SJCRH30 (cell line): Measurements from ENCODE around the gene CCDC74A. TPM values are rescaled to one million over a fixed set of nuclear protein-coding genes. Genes with fewer than 3 reads are reported as not detected.
"Not testable (repeated sequence)": the region's sequence is repeated elsewhere in the genome, so short reads cannot be mapped to it uniquely, and the experiment has no call there.

ENCODE experiments used
- DNase-seq, 2 experiments: peaks; one replicate each; pipeline ENCODE4 v3.0.0-alpha.2; 2015 to 2020
- H3K27ac ChIP-seq: fragments of 250-450 bp; sonication (Bioruptor Pico); 2 replicates; pipeline ENCODE4 v1.5.1; 2020; ENCODE audit warnings: mild to moderate bottlenecking, moderate library complexity
- H3K27me3 ChIP-seq: fragments of 250-450 bp; sonication (Bioruptor Pico); 2 replicates; pipeline ENCODE4 v1.5.1; 2020; ENCODE audit warnings: mild to moderate bottlenecking, moderate library complexity
- H3K36me3 ChIP-seq: fragments of 250-450 bp; sonication (Bioruptor Pico); 2 replicates; pipeline ENCODE4 v1.5.1; 2020; ENCODE audit warnings: mild to moderate bottlenecking, moderate library complexity
- H3K4me1 ChIP-seq: fragments of 250-450 bp; sonication (Bioruptor Pico); 2 replicates; pipeline ENCODE4 v1.5.1; 2020; ENCODE audit warnings: mild to moderate bottlenecking, moderate library complexity
- H3K4me3 ChIP-seq: fragments of 250-450 bp; sonication (Bioruptor Pico); 2 replicates; pipeline ENCODE4 v1.5.1; 2020; ENCODE audit warnings: mild to moderate bottlenecking, moderate library complexity
- H3K9me3 ChIP-seq: fragments of 250-450 bp; sonication (Bioruptor Pico); replicated peaks from 2 replicates; pipeline ENCODE4 v1.5.1; 2020; ENCODE audit warnings: mild to moderate bottlenecking, moderate library complexity
- total RNA-seq: library from RNA; depleted of rRNA; stranded (reverse); fragments of >200 nt; shearing (Covaris generic); gene quantifications from 2 replicates; pipeline ENCODE4 v1.2.3, GENCODE V29; 2014; rRNA removed

CCDC74A gene
- total RNA-seq, 1 experiment from 2014 or later, result not detected

DNA sequence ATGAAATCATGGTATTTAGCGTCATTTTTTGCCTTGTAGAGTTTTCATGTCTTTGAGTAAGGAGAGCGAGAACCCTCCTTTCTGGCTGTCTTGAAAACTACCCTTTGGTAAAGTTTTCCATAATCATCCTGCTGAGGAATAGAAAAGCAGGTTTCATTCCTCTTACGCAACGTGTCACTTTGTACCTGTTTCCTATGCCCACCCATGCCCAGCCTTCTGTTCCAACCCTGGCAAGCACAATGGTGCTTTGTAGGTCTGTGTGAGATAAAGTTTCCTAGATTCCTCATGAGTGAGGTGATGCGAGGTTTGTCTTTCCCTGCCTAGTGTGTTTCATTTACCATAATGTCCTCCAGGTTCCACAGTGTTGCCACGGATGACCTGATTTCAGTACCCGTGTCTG lies 29.3 kb downstream of the CCDC74A start:
- Histone ChIP-seq H3K27me3 (peaks cover 2% of the 10 kb centered on the region; the same call in 1 of the 2 replicates), H3K27ac (no peak overlapping the region)

DNA sequence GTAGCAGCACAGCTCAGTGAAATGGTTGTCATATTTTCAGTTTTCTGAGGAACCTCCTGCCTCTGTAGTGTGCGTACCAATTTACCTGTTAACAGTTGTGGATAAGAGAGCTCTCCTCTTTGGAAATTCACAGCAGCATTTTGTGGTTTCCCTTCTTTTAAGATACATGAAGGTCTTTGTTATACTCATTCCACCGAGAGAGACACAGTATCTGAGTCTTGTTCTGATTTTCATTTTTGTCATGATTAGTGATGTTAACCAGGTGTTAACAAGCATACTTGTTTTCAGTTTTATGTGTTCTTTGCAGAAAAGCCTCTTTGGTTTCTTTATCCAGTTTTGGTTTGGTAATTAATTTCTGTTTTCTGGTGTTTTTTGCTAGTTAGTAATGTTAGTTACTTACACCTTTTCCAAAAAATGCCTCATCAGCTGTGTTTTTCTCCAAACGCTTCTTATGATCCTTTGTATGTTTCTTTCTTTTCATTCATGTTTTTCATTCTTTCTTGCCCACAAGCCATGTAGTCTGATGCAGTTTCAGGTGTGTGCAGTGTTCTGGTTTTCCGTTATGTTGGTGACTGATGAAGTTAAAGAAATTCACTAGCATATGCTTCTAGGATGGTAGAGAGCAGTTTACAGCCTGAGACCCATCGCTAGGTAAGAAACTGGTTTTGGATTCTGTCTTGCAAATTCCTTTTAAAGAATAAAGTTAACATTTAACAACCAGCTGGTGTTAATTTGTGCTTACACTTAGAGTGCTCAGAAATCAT lies 30.1 kb downstream of the CCDC74A start:
- H3K27me3 ChIP-seq, result peaks cover 2% of the 10 kb centered on the region; the same call in 1 of the 2 replicates
- no peak overlapping the region for H3K4me3 ChIP-seq
- no peaks in the 10 kb centered on the region; the same call in 1 of the 2 replicates for H3K36me3 ChIP-seq
- no peaks in the 10 kb centered on the region for H3K4me1 ChIP-seq
- H3K9me3 ChIP-seq, result no peaks in the 10 kb centered on the region
- no peak for DNase-seq
- no peak overlapping the region for H3K27ac ChIP-seq

More for the DNA sequence above, 29.3 kb downstream of the CCDC74A start:
- no peaks in the 10 kb centered on the region for H3K9me3 ChIP-seq
- no peak for DNase-seq
- no peaks in the 10 kb centered on the region; the same call in 1 of the 2 replicates for H3K36me3 ChIP-seq
- no peak overlapping the region for H3K4me3 ChIP-seq
- H3K4me1 ChIP-seq, result no peaks in the 10 kb centered on the region

GRCh38 chr2:131566371-131566770 lies 38.7 kb downstream of the CCDC74A start:
- DNase-seq, result no peak
- Histone ChIP-seq H3K4me3 (no peak overlapping the region), H3K27ac (no peak overlapping the region), H3K4me1 (no peaks in the 10 kb centered on the region), H3K27me3 (no peaks in the 10 kb centered on the region), H3K9me3 (no peaks in the 10 kb centered on the region), H3K36me3 (no peaks in the 10 kb centered on the region; the same call in 1 of the 2 replicates)

DNA sequence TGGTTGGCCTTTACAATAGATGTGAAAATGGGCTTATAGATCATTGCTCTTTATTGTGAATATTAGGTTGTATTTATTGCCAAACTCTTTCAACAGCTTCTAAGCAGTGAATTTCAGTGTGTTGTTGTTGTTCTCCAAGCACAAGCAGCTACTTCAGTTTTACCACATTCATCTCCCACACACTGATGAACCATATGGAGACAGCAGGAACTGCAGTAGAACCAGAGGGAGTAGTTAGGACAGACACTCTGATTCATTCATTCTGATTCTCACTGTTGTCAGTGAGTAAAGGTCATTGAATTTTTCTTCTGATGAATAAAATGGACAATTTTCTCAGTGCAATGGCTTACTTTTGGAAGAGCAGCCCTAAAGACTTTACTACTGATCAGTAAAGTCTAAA lies 40.2 kb downstream of the CCDC74A start:
- Histone ChIP-seq H3K27me3 (no peaks in the 10 kb centered on the region), H3K4me3 (no peak overlapping the region), H3K27ac (no peak overlapping the region), H3K9me3 (no peaks in the 10 kb centered on the region), H3K4me1 (no peaks in the 10 kb centered on the region), H3K36me3 (no peaks in the 10 kb centered on the region)
- no peak for DNase-seq

GRCh38 chr2:131568401-131568800 lies 40.7 kb downstream of the CCDC74A start:
- DNase-seq, H3K27me3 ChIP-seq, H3K4me1 ChIP-seq, H3K27ac ChIP-seq, H3K9me3 ChIP-seq, H3K4me3 ChIP-seq, H3K36me3 ChIP-seq: not testable (repeated sequence)

GRCh38 chr2:131572175-131572574 lies 44.5 kb downstream of the CCDC74A start:
- H3K9me3 ChIP-seq, result no peaks in the 10 kb centered on the region
- no peaks in the 10 kb centered on the region for H3K27me3 ChIP-seq
- no peak overlapping the region for H3K4me3 ChIP-seq
- DNase-seq, result no peak
- no peaks in the 10 kb centered on the region for H3K4me1 ChIP-seq
- H3K36me3 ChIP-seq, result no peaks in the 10 kb centered on the region
- H3K27ac ChIP-seq, result no peak overlapping the region

- Histone ChIP-seq H3K27me3 (0 out of 2 replicates have a peak, but pooled peaks cover 3% of the 10 kb centered on the region), H3K4me3 (no peak overlapping the region)
- DNase-seq, result no peak
These were observed 50.1 kb downstream of the CCDC74A start for GRCh38 chr2:131577812-131578211.

DNA sequence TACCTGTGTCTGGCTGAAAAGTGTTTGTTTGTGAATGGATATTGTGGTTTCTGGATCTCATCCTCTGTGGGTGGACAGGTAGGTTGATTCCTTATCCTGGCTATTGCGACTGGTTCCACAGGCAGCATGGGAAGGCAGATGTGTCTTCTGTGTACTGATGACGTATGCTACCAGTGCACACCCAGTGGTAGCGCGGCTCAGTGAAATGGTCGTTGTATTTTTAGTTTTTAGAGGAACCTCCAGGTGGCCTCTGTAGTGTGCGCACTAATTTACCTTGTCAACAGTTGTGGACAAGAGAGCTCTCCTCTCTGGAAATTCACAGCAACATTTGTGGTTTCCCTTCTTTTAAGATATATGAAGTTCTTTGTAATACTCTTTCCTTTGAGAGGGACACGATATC lies 52.5 kb downstream of the CCDC74A start:
- DNase-seq, result no peak
- Histone ChIP-seq H3K4me3 (no peak overlapping the region), H3K9me3 (no peaks in the 10 kb centered on the region), H3K27me3 (0 out of 2 replicates have a peak, but pooled peaks cover 3% of the 10 kb centered on the region), H3K36me3 (no peaks in the 10 kb centered on the region), H3K27ac (no peak overlapping the region), H3K4me1 (no peaks in the 10 kb centered on the region)

More at GRCh38 chr2:131577812-131578211, 50.1 kb downstream of the CCDC74A start:
- Histone ChIP-seq H3K27ac (no peak overlapping the region), H3K4me1 (no peaks in the 10 kb centered on the region), H3K9me3 (no peaks in the 10 kb centered on the region), H3K36me3 (no peaks in the 10 kb centered on the region)

Other genes with a start within 250 kb of the CCDC74A start
- gene RAB6D, start 163.7 kb upstream of the CCDC74A start, total RNA-seq, result not detected in 2 replicates
- gene TUBA3D, start 51.8 kb upstream of the CCDC74A start, total RNA-seq, result not detected in 2 replicates
- gene MZT2A, start 35.5 kb upstream of the CCDC74A start, total RNA-seq, result 69.3 and 94.4 TPM in 2 replicates